H9 (cell line): Measurements from ENCODE around the gene TNPO3. TPM values are rescaled to one million over a fixed set of nuclear protein-coding genes. Genes with fewer than 3 reads are reported as not detected.

Experiments used
- DNase-seq: peaks from one replicate; pipeline ENCODE4 v3.0.0-alpha.2; 2017
- H2AFZ ChIP-seq: one replicate; pipeline ENCODE4 v1.6.1; 2013; ENCODE audit warnings: mild to moderate bottlenecking, low read length, control low read depth, moderate library complexity
- H2AK5ac ChIP-seq: 2 replicates; pipeline ENCODE4 v1.6.1; 2013; ENCODE audit warnings: low read length, control low read depth, mixed read lengths; ENCODE audit not compliant: insufficient read length
- H2BK120ac ChIP-seq: one replicate; pipeline ENCODE4 v1.6.1; 2013; ENCODE audit warnings: low read depth, mild to moderate bottlenecking, low read length, control low read depth, inconsistent platforms; ENCODE audit not compliant: poor library complexity, severe bottlenecking
- H2BK12ac ChIP-seq: 2 replicates; pipeline ENCODE4 v1.6.1; 2013; ENCODE audit warnings: low read length, control low read depth, mixed read lengths, low read depth; ENCODE audit not compliant: insufficient read length
- H2BK15ac ChIP-seq: 2 replicates; pipeline ENCODE4 v1.6.1; 2013; ENCODE audit warnings: low read depth, low read length, control low read depth
- H2BK20ac ChIP-seq: one replicate; pipeline ENCODE4 v1.6.1; 2013; ENCODE audit warnings: low read depth, mild to moderate bottlenecking, low read length, control low read depth, inconsistent platforms; ENCODE audit not compliant: poor library complexity, severe bottlenecking
- H2BK5ac ChIP-seq: 2 replicates; pipeline ENCODE4 v1.6.1; 2013; ENCODE audit warnings: low read length, control low read depth, mixed read lengths; ENCODE audit not compliant: insufficient read length
- H3K14ac ChIP-seq: 2 replicates; pipeline ENCODE4 v1.6.1; 2013; ENCODE audit warnings: low read length, control low read depth; ENCODE audit not compliant: insufficient read depth
- H3K18ac ChIP-seq: 2 replicates; pipeline ENCODE4 v1.6.1; 2013; ENCODE audit warnings: low read depth, mild to moderate bottlenecking, mixed read lengths, low read length, control low read depth; ENCODE audit not compliant: insufficient read length
- H3K23ac ChIP-seq: 2 replicates; pipeline ENCODE4 v1.6.1; 2013; ENCODE audit warnings: low read length, control low read depth, mixed read lengths, low read depth; ENCODE audit not compliant: insufficient read length
- H3K23me2 ChIP-seq: 2 replicates; pipeline ENCODE4 v1.6.1; 2013; ENCODE audit warnings: low read depth, mild to moderate bottlenecking, mixed read lengths, low read length, control low read depth; ENCODE audit not compliant: insufficient read length, poor library complexity, severe bottlenecking
- H3K27ac ChIP-seq: 2 replicates; pipeline ENCODE4 v1.5.1; 2013; ENCODE audit warnings: low read length, control low read depth, mixed read lengths, low read depth; ENCODE audit not compliant: insufficient read length
- H3K27me3 ChIP-seq: 2 replicates; pipeline ENCODE4 v1.6.1; 2013; ENCODE audit warnings: low read length, control low read depth, inconsistent platforms; ENCODE audit not compliant: insufficient read depth
- H3K4ac ChIP-seq: 2 replicates; pipeline ENCODE4 v1.6.1; 2013; ENCODE audit warnings: low read depth, mild to moderate bottlenecking, control low read depth, inconsistent platforms, low read length, moderate library complexity
- H3K4me1 ChIP-seq: 2 replicates; pipeline ENCODE4 v1.6.1; 2013; ENCODE audit warnings: low read length, control low read depth, inconsistent platforms; ENCODE audit not compliant: insufficient read depth
- H3K4me2 ChIP-seq: 2 replicates; pipeline ENCODE4 v1.6.1; 2013; ENCODE audit warnings: low read length, control low read depth, mixed read lengths; ENCODE audit not compliant: insufficient read length, insufficient read depth
- H3K56ac ChIP-seq: 2 replicates; pipeline ENCODE4 v1.6.1; 2013; ENCODE audit warnings: low read depth, mild to moderate bottlenecking, mixed read lengths, low read length, control low read depth; ENCODE audit not compliant: insufficient read length
- H3K79me1 ChIP-seq: 2 replicates; pipeline ENCODE4 v1.6.1; 2013; ENCODE audit warnings: low read depth, mild to moderate bottlenecking, moderate library complexity, low read length, control low read depth, inconsistent platforms; ENCODE audit not compliant: insufficient read depth, poor library complexity, severe bottlenecking
- H3K79me2 ChIP-seq: 2 replicates; pipeline ENCODE4 v1.6.1; 2013; ENCODE audit warnings: low read length, control low read depth, inconsistent platforms; ENCODE audit not compliant: insufficient read depth
- H3K9ac ChIP-seq: 2 replicates; pipeline ENCODE4 v1.6.1; 2013; ENCODE audit warnings: low read length, control low read depth, mixed read lengths; ENCODE audit not compliant: insufficient read length; ENCODE audit errors: extremely low read depth
- H3K9me3 ChIP-seq: one replicate; pipeline ENCODE4 v1.6.1; 2013; ENCODE audit warnings: low read depth, low read length, inconsistent platforms; ENCODE audit not compliant: control insufficient read depth
- H3T11ph ChIP-seq: one replicate; pipeline ENCODE4 v1.6.1; 2013; ENCODE audit warnings: mild to moderate bottlenecking, low read length, control low read depth, inconsistent platforms
- H4K20me1 ChIP-seq: one replicate; pipeline ENCODE4 v1.6.1; 2013; ENCODE audit not compliant: control insufficient read depth, insufficient read length, insufficient read depth
- H4K5ac ChIP-seq: 2 replicates; pipeline ENCODE4 v1.6.1; 2013; ENCODE audit warnings: low read depth, mild to moderate bottlenecking, mixed read lengths, low read length, control low read depth; ENCODE audit not compliant: insufficient read length
- H4K8ac ChIP-seq: replicated peaks from 2 replicates; pipeline ENCODE4 v1.6.1; 2013; ENCODE audit warnings: low read length, control low read depth, mixed read lengths, low read depth; ENCODE audit not compliant: insufficient read length
- H4K91ac ChIP-seq: 2 replicates; pipeline ENCODE4 v1.6.1; 2013; ENCODE audit warnings: low read depth, mild to moderate bottlenecking, moderate library complexity, mixed read lengths, low read length, control low read depth; ENCODE audit not compliant: insufficient read length
- H3K27ac Mint-ChIP-seq, 3 experiments: 2 replicates in 2 of 3; 3 replicates in 1 of 3; pipeline ENCODE4 v1.8.0; 2020 to 2021; ENCODE audit warnings: mixed read lengths in 3 of 3, mild to moderate bottlenecking in 1 of 3, moderate library complexity in 1 of 3
- H3K27me3 Mint-ChIP-seq: 2 replicates; pipeline ENCODE4 v1.8.0; 2021; ENCODE audit warnings: low read depth, mild to moderate bottlenecking, moderate library complexity, mixed read lengths
- H3K36me3 Mint-ChIP-seq, 3 experiments: 2 replicates in 2 of 3; 3 replicates in 1 of 3; pipeline ENCODE4 v1.8.0; 2020 to 2021; ENCODE audit warnings: low read depth in 3 of 3, mixed read lengths in 3 of 3; ENCODE audit not compliant: insufficient read depth in 1 of 3
- H3K4me1 Mint-ChIP-seq, 2 experiments: 2 replicates each; pipeline ENCODE4 v1.8.0; 2020; ENCODE audit warnings: mixed read lengths in 2 of 2
- H3K4me3 Mint-ChIP-seq, 2 experiments: 2 replicates in 1 of 2; 3 replicates in 1 of 2; pipeline ENCODE4 v1.8.0; 2020 to 2021; ENCODE audit warnings: mild to moderate bottlenecking in 2 of 2, mixed read lengths in 2 of 2, moderate library complexity in 1 of 2
- H3K9me3 Mint-ChIP-seq, 2 experiments: 2 replicates in 1 of 2; 3 replicates in 1 of 2; pipeline ENCODE4 v1.8.0; 2020; ENCODE audit warnings: mild to moderate bottlenecking in 2 of 2, mixed read lengths in 2 of 2, moderate library complexity in 1 of 2
- total RNA-seq: library from RNA; stranded (reverse); gene quantifications from 2 replicates; pipeline ENCODE4 v1.2.1, GENCODE V29; 2021
- TF ChIP-seq, protein P1 (sequence below): fragments of 200-600 bp; sonication (generic); conservative IDR thresholded peaks from 3 replicates; pipeline ENCODE4 v1.8.0; 2021; ENCODE audit warnings: antibody characterized with exemption, mild to moderate bottlenecking

TNPO3 gene
- total RNA-seq, 1 experiment from 2014 or later: 90.1 TPM

GRCh38 chr7:128955981-128956380 is 98.9 kb downstream of the TNPO3 start:
- no peak overlapping the region for H2BK120ac ChIP-seq
- H2BK20ac ChIP-seq: no peak overlapping the region
- Mint-ChIP-seq H3K27ac (no peak overlapping the region), H3K27me3 (no peaks in the 10 kb centered on the region), H3K36me3 (peaks cover 21 to 76% (median 73%) of the 10 kb centered on the region in 3 experiments), H3K4me1 (peaks cover 31 to 33% of the 10 kb centered on the region in 2 experiments), H3K9me3 (no peaks in the 10 kb centered on the region), H3K4me3 (no peak overlapping the region)
- DNase-seq: no peak
- H3K23me2 ChIP-seq: no peaks in the 10 kb centered on the region
- no peak overlapping the region for H4K8ac ChIP-seq
- no peak overlapping the region for H3K18ac ChIP-seq
- H3K9ac ChIP-seq: no peak overlapping the region
- no peak overlapping the region for H2AK5ac ChIP-seq
- TF ChIP-seq, protein P1, sequence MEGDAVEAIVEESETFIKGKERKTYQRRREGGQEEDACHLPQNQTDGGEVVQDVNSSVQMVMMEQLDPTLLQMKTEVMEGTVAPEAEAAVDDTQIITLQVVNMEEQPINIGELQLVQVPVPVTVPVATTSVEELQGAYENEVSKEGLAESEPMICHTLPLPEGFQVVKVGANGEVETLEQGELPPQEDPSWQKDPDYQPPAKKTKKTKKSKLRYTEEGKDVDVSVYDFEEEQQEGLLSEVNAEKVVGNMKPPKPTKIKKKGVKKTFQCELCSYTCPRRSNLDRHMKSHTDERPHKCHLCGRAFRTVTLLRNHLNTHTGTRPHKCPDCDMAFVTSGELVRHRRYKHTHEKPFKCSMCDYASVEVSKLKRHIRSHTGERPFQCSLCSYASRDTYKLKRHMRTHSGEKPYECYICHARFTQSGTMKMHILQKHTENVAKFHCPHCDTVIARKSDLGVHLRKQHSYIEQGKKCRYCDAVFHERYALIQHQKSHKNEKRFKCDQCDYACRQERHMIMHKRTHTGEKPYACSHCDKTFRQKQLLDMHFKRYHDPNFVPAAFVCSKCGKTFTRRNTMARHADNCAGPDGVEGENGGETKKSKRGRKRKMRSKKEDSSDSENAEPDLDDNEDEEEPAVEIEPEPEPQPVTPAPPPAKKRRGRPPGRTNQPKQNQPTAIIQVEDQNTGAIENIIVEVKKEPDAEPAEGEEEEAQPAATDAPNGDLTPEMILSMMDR: no peak
- no peak overlapping the region for H3K27ac ChIP-seq
- H4K20me1 ChIP-seq: no peaks in the 10 kb centered on the region
- no peak overlapping the region for H2AFZ ChIP-seq
- H3K4me1 ChIP-seq: peaks cover 5% of the 10 kb centered on the region
- no peak overlapping the region for H3K4ac ChIP-seq
- H3K79me1 ChIP-seq: no peaks in the 10 kb centered on the region
- H4K5ac ChIP-seq: no peak overlapping the region
- H2BK15ac ChIP-seq: no peak overlapping the region
- H3K56ac ChIP-seq: no peak overlapping the region
- no peaks in the 10 kb centered on the region for H3K79me2 ChIP-seq
- H4K91ac ChIP-seq: no peak overlapping the region
- no peaks in the 10 kb centered on the region for H3K27me3 ChIP-seq
- H3K23ac ChIP-seq: no peak overlapping the region
- H2BK5ac ChIP-seq: no peak overlapping the region
- H3K14ac ChIP-seq: no peak overlapping the region; the same call in 1 of the 2 replicates
- no peak overlapping the region for H2BK12ac ChIP-seq
- H3T11ph ChIP-seq: no peak overlapping the region
- no peaks in the 10 kb centered on the region for H3K9me3 ChIP-seq
- no peak overlapping the region for H3K4me2 ChIP-seq
